Measurements from ENCODE around the gene NEURL1. TPM values are rescaled to one million over a fixed set of nuclear protein-coding genes. Genes with fewer than 3 reads are reported as not detected.

The NEURL1 gene
- total and polyA plus RNA-seq, 2 experiments from 2014 or later: 2.3 to 4.6 TPM

DNA sequence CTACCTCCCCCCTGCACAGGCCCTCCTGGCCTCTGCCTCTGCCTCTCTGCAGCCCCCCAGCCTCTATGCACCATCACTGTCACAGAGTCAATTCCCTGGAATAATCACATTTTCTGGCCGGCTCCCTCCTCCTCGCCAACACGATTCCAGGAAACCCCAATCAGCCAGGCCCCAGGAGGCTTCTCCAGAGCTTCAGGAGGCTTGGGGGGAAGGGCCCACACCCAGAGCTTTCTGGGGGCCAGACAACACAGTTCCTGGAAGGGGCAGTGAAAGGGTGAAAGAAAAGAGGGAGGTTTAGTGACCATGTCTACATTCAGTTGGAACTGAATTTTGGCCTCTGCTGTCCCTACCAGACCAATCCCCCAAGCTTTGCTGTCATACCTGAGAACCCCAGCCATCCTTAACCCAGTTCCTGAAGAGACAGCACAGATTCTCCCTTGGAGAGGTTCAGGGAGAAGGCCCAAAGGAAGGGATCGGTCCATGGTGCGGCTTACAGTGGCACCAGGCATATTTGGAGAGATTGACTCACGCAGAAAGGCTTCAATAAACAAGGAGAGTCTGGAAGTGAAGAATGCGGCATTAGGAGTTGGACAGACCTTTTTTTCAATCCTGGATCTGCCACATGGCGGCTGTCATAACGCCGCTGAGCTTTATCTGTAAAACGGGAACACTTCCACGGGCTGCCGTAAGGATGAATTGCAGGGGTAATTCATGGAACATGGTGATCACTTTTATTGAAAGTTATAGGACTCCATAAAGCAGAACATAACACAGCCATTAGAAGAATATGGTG, 89.0 kb downstream of the NEURL1 start:
- Histone ChIP-seq H3K79me2 (no peaks in the 10 kb centered on the region), H3K4me3 (no peak overlapping the region), H3K36me3 (replicated peaks; ENCODE audit: insufficient read depth, low read depth) (no peaks in the 10 kb centered on the region), H3K9me3 (ENCODE audit: low read depth) (no peaks in the 10 kb centered on the region), H4K20me1 (ENCODE audit: insufficient read depth, poor library complexity, severe bottlenecking) (no peaks in the 10 kb centered on the region), H2AFZ (no peak overlapping the region), H3K4me1 (ENCODE audit: insufficient read depth) (peaks cover 13% of the 10 kb centered on the region), H3K27me3 (no peaks in the 10 kb centered on the region), H3K27ac (no peak overlapping the region), H3K9me2 (replicated peaks; ENCODE audit: insufficient read depth) (no peaks in the 10 kb centered on the region), H3K4me2 (no peak overlapping the region)
- no peak for DNase-seq (ENCODE audit: low spot score)
- WGBS (ENCODE audit: low lambda C conversion rate, missing lambda C conversion rate): 78% methylated on average over 13 of the region's 13 CpGs
- TF ChIP-seq, protein P1, sequence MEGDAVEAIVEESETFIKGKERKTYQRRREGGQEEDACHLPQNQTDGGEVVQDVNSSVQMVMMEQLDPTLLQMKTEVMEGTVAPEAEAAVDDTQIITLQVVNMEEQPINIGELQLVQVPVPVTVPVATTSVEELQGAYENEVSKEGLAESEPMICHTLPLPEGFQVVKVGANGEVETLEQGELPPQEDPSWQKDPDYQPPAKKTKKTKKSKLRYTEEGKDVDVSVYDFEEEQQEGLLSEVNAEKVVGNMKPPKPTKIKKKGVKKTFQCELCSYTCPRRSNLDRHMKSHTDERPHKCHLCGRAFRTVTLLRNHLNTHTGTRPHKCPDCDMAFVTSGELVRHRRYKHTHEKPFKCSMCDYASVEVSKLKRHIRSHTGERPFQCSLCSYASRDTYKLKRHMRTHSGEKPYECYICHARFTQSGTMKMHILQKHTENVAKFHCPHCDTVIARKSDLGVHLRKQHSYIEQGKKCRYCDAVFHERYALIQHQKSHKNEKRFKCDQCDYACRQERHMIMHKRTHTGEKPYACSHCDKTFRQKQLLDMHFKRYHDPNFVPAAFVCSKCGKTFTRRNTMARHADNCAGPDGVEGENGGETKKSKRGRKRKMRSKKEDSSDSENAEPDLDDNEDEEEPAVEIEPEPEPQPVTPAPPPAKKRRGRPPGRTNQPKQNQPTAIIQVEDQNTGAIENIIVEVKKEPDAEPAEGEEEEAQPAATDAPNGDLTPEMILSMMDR (IDR thresholded peaks at IDR 0.05; ENCODE audit: poor library complexity): no peak
- TF ChIP-seq EZH2phosphoT487 (IDR thresholded peaks at IDR 0.05; ENCODE audit: low read depth, severe bottlenecking, unreplicated experiment): no peak
- TF ChIP-seq EZH2 (IDR thresholded peaks at IDR 0.05; ENCODE audit: borderline replicate concordance): no peak

DNA sequence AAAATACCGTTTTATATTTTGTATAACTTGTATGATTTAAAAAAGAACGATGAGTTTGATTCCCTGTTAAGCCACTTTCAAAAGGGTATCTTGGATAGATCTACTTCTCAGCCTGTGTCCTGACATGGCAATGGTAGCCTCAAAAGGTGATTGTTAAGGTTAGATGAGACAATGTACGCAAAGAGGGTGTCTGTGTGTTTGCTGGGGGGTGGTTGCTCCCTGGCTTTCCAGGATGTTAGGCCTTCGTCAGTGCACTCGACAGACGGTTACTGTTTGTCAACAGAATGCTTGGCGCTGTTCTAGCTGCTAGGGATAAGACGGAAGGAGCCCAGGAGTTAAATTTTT, 90.3 kb downstream of the NEURL1 start:
- TF ChIP-seq EZH2phosphoT487 (IDR thresholded peaks at IDR 0.05; ENCODE audit: low read depth, severe bottlenecking, unreplicated experiment): no peak
- TF ChIP-seq, protein P1 (IDR thresholded peaks at IDR 0.05; ENCODE audit: poor library complexity): no peak
- TF ChIP-seq EZH2 (IDR thresholded peaks at IDR 0.05; ENCODE audit: borderline replicate concordance): no peak
- Histone ChIP-seq H3K27ac (no peak overlapping the region), H3K9me3 (ENCODE audit: low read depth) (no peaks in the 10 kb centered on the region), H3K4me2 (no peak overlapping the region), H3K9me2 (replicated peaks; ENCODE audit: insufficient read depth) (no peaks in the 10 kb centered on the region), H3K4me3 (no peak overlapping the region), H3K27me3 (no peaks in the 10 kb centered on the region), H4K20me1 (ENCODE audit: insufficient read depth, poor library complexity, severe bottlenecking) (no peaks in the 10 kb centered on the region), H3K4me1 (ENCODE audit: insufficient read depth) (peaks cover 5% of the 10 kb centered on the region), H3K36me3 (replicated peaks; ENCODE audit: insufficient read depth, low read depth) (no peaks in the 10 kb centered on the region), H2AFZ (no peak overlapping the region), H3K79me2 (no peaks in the 10 kb centered on the region)
- 90% methylated on average over 8 of the region's 8 CpGs for WGBS (ENCODE audit: low lambda C conversion rate, missing lambda C conversion rate)
- no peak for DNase-seq (ENCODE audit: low spot score)

DNA sequence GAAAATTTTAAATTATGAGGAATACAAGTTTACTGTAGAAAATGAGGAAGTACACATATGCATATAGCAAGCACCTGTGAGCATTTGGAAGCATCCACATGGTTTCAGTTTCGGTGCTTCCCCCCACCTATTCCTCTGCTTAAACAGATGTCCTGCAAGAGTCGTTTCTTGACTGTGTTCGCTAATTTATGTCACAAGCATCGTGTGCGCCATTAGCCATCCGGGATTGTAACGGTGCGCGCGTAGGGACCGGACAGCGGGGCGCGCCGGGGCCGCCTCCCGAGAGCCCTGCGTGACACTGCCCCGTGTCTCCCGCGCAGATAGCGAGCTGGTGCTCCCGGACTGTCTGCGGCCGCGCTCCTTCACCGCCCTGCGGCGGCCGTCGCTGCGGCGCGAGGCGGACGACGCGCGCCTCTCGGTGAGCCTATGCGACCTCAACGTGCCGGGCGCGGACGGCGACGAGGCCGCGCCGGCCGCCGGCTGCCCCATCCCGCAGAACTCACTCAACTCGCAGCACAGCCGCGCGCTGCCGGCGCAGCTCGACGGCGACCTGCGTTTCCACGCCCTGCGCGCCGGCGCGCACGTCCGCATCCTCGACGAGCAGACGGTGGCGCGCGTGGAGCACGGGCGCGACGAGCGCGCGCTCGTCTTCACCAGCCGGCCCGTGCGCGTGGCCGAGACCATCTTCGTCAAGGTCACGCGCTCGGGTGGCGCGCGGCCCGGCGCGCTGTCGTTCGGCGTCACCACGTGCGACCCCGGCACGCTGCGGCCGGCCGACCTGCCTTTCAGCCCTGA, 90.9 kb downstream of the NEURL1 start:
- 99% methylated on average over 37 of the region's 111 CpGs for WGBS (ENCODE audit: low lambda C conversion rate, missing lambda C conversion rate)
- no peaks in the 10 kb centered on the region for H3K9me2 ChIP-seq (replicated peaks; ENCODE audit: insufficient read depth)
- no peak for DNase-seq (ENCODE audit: low spot score)
- H3K27ac ChIP-seq: no peak overlapping the region
- no peaks in the 10 kb centered on the region for H3K27me3 ChIP-seq
- no peaks in the 10 kb centered on the region for H3K36me3 ChIP-seq (replicated peaks; ENCODE audit: insufficient read depth, low read depth)
- H3K4me2 ChIP-seq: no peak overlapping the region
- H4K20me1 ChIP-seq (ENCODE audit: insufficient read depth, poor library complexity, severe bottlenecking): no peaks in the 10 kb centered on the region
- H3K4me3 ChIP-seq: no peak overlapping the region
- no peaks in the 10 kb centered on the region for H3K79me2 ChIP-seq
- H3K4me1 ChIP-seq (ENCODE audit: insufficient read depth): no peaks in the 10 kb centered on the region
- no peak overlapping the region for H2AFZ ChIP-seq
- TF ChIP-seq, protein P1 (IDR thresholded peaks at IDR 0.05; ENCODE audit: poor library complexity): no peak
- no peak for TF ChIP-seq EZH2phosphoT487 (IDR thresholded peaks at IDR 0.05; ENCODE audit: low read depth, severe bottlenecking, unreplicated experiment)
- TF ChIP-seq EZH2 (IDR thresholded peaks at IDR 0.05; ENCODE audit: borderline replicate concordance): no peak
- no peaks in the 10 kb centered on the region for H3K9me3 ChIP-seq (ENCODE audit: low read depth)

Measured in hepatocyte (in vitro differentiated cells).